HepG2 (cell line): Measurements from ENCODE around the gene TSEN54. TPM values are rescaled to one million over a fixed set of nuclear protein-coding genes. Genes with fewer than 3 reads are reported as not detected.

ENCODE experiments used
- ARHGAP35 ChIP-seq: sonication (generic); formaldehyde crosslinking; IDR thresholded peaks from 2 replicates; pipeline ENCODE4 v1.9.0; 2022; ENCODE audit warnings: mild to moderate bottlenecking, inconsistent platforms, moderate library complexity, missing genetic modification reagents, borderline replicate concordance
- ISL2 ChIP-seq: sonication (generic); formaldehyde crosslinking; IDR thresholded peaks from 2 replicates; pipeline ENCODE4 v1.5.0; 2020; ENCODE audit warnings: missing genetic modification reagents
- MTA1 ChIP-seq: sonication (generic); formaldehyde crosslinking; IDR thresholded peaks from 2 replicates; pipeline ENCODE4 v1.4.0; 2020; ENCODE audit warnings: missing genetic modification reagents, mild to moderate bottlenecking, borderline replicate concordance
- NFYC ChIP-seq: IDR thresholded peaks from 2 replicates; pipeline ENCODE4 v1.6.1; 2016; ENCODE audit warnings: missing genetic modification reagents, missing compliant biosample characterization
- NR3C1 ChIP-seq: sonication (generic); formaldehyde crosslinking; IDR thresholded peaks from 2 replicates; pipeline ENCODE4 v1.4.0; 2020; ENCODE audit warnings: missing genetic modification reagents
- TBP ChIP-seq: sonication (generic); formaldehyde crosslinking; IDR thresholded peaks from 2 replicates; pipeline ENCODE4 v1.5.0; 2020; ENCODE audit warnings: missing genetic modification reagents
- ZNF558 ChIP-seq: sonication (generic); formaldehyde crosslinking; IDR thresholded peaks from 2 replicates; pipeline ENCODE4 v1.9.0; 2022; ENCODE audit warnings: mild to moderate bottlenecking, missing genetic modification reagents, borderline replicate concordance
- ZNF563 ChIP-seq: sonication (generic); formaldehyde crosslinking; IDR thresholded peaks from 2 replicates; pipeline ENCODE4 v1.8.0; 2022; ENCODE audit warnings: mild to moderate bottlenecking, moderate library complexity, missing genetic modification reagents
- ZNF567 ChIP-seq: sonication (generic); formaldehyde crosslinking; IDR thresholded peaks from 2 replicates; pipeline ENCODE4 v1.8.1; 2023; ENCODE audit warnings: mild to moderate bottlenecking, missing genetic modification reagents, borderline replicate concordance
- ZSCAN21 ChIP-seq: sonication (generic); formaldehyde crosslinking; IDR thresholded peaks from 2 replicates; pipeline ENCODE4 v1.8.0; 2022; ENCODE audit warnings: mild to moderate bottlenecking, missing genetic modification reagents, moderate library complexity, borderline replicate concordance
- polyA plus RNA-seq, 8 experiments: library from polyadenylated mRNA; depleted of rRNA in 3 of 8; stranded (reverse) in 7 of 8; unstranded in 1 of 8; fragments of >200 nt; fragmentation: Illumina TruSeq in 4 of 8; extraction: Trizol in 4 of 8; gene quantifications; 2 replicates each; pipeline versions ENCODE4 v1.2.1 to v1.2.3, GENCODE V29; 2011 to 2016; ENCODE audit warnings: low read depth in 4 of 8, missing spikeins in 1 of 8, mixed read lengths in 1 of 8; ENCODE audit not compliant: insufficient read depth in 1 of 8
- total RNA-seq, 5 experiments: library from RNA; depleted of rRNA; stranded (reverse); fragments of >200 nt; fragmentation: Illumina TruSeq; extraction: Trizol; gene quantifications; 2 replicates each; pipeline ENCODE4 v1.2.3, GENCODE V29; 2016; ENCODE audit warnings: low read depth in 1 of 5
- TF ChIP-seq, protein P1 (sequence below), 2 experiments: sonication (generic) in 1 of 2; formaldehyde crosslinking in 1 of 2; IDR thresholded peaks; 2 replicates each; pipeline versions ENCODE4 v1.6.1 to v1.9.0; 2014 to 2022; ENCODE audit warnings: antibody characterized with exemption in 1 of 2, borderline replicate concordance in 1 of 2, inconsistent platforms in 1 of 2, low read depth in 1 of 2, missing genetic modification reagents in 1 of 2
- TF ChIP-seq, protein P2 (sequence below): IDR thresholded peaks from 2 replicates; pipeline ENCODE4 v1.6.1; 2016; ENCODE audit warnings: missing biosample characterization, missing genetic modification reagents, low read depth
- TF ChIP-seq, protein P3 (sequence below): conservative IDR thresholded peaks from 2 replicates; pipeline ENCODE4 v1.6.1; 2018; ENCODE audit warnings: missing genetic modification reagents
- TF ChIP-seq, protein P4 (sequence below): sonication (generic); formaldehyde crosslinking; conservative IDR thresholded peaks from 2 replicates; pipeline ENCODE4 v1.4.0; 2020; ENCODE audit warnings: missing genetic modification reagents
- TF ChIP-seq, protein P5 (sequence below): sonication (generic); formaldehyde crosslinking; IDR thresholded peaks from 2 replicates; pipeline ENCODE4 v1.4.0; 2020; ENCODE audit warnings: mild to moderate bottlenecking, low read depth, missing genetic modification reagents

The TSEN54 gene
- total and polyA plus RNA-seq, 2 of the 13 experiments (the other 11 are each of a cell fraction or from before 2014, with no cell fraction given) = 62.9 to 63.3 TPM

DNA sequence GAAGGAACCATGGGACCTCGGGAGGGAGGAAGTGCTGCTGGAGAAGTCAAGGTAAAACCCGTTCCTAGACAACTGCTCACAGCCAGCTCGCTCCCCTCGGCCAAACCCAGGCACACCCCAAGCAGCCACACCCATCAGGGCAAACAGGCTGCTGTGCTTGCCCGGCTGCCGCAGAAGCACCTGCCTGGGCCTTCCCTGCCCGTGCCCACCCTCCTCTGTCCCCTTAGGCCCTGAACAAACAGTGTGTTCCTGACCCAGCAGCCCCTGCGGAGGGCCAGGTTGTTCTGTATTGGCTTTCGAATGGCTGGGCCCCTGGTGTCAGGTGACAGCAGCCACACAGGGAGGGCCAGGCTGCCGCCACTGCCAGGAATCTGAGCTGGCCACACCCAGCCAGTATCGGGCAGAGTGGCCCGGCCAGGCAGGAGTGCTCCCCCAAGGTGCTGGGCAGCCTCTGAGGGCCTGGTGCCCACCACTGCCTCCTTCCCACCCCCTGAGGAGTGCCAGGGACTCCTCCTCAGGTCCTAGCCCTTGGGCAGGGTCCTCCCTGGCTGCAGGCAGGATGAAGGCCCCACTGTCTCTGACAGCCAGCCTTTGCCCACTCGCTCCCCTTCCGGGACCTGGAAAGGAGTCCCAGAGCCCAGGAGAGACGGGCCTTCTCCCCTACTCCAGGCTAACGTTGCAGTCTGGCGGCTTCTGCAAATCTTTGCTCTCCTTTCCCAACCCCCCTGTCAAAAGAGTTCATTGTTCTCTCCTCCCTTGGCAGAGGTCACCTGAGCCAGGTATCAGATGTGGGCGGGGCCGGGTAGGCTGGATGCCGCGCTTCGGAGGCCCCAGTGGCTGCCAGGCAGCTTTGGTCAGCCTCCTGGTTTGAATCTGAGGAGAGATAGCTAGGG, 33.2 kb downstream of the TSEN54 start (continued):
- TF ChIP-seq, protein P1, sequence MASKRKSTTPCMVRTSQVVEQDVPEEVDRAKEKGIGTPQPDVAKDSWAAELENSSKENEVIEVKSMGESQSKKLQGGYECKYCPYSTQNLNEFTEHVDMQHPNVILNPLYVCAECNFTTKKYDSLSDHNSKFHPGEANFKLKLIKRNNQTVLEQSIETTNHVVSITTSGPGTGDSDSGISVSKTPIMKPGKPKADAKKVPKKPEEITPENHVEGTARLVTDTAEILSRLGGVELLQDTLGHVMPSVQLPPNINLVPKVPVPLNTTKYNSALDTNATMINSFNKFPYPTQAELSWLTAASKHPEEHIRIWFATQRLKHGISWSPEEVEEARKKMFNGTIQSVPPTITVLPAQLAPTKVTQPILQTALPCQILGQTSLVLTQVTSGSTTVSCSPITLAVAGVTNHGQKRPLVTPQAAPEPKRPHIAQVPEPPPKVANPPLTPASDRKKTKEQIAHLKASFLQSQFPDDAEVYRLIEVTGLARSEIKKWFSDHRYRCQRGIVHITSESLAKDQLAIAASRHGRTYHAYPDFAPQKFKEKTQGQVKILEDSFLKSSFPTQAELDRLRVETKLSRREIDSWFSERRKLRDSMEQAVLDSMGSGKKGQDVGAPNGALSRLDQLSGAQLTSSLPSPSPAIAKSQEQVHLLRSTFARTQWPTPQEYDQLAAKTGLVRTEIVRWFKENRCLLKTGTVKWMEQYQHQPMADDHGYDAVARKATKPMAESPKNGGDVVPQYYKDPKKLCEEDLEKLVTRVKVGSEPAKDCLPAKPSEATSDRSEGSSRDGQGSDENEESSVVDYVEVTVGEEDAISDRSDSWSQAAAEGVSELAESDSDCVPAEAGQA (IDR thresholded peaks at IDR 0.05; ENCODE audit: low read depth) = peak; percentile 73
- TF ChIP-seq, protein P1 (CRISPR knock-in tag; IDR thresholded peaks at IDR 0.05; ENCODE audit: borderline replicate concordance) = no peak
- TF ChIP-seq, protein P2, sequence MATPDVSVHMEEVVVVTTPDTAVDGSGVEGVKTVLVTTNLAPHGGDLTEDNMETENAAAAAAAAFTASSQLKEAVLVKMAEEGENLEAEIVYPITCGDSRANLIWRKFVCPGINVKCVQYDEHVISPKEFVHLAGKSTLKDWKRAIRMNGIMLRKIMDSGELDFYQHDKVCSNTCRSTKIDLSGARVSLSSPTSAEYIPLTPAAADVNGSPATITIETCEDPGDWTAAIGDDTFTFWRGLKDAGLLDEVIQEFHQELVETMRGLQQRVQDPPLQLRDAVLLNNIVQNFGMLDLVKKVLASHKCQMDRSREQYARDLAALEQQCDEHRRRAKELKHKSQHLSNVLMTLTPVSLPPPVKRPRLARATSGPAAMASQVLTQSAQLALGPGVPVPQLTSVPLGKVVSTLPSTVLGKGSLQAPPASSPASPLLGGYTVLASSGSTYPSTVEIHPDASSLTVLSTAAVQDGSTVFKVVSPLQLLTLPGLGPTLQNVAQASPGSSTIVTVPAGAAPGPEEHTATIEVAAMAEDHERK (CRISPR knock-in tag) = no peak
- TF ChIP-seq ARHGAP35 (CRISPR knock-in tag) (no peak; the same call in 1 of the 2 replicates), NFYC (CRISPR knock-in tag) (peak; percentile 59; the same call in 1 of the 2 replicates), ISL2 (CRISPR knock-in tag) (peak; percentile 63), ZSCAN21 (CRISPR knock-in tag) (peak; percentile 84), ZNF563 (0 out of 2 replicates have a peak, but pooled peaks have one; percentile 77), NR3C1 (CRISPR knock-in tag) (no peak), MTA1 (CRISPR knock-in tag) (peak; percentile 83; the same call in 1 of the 2 replicates), TBP (CRISPR knock-in tag) (no peak), ZNF558 (no peak), ZNF567 (CRISPR knock-in tag) (no peak)
- TF ChIP-seq, protein P3, sequence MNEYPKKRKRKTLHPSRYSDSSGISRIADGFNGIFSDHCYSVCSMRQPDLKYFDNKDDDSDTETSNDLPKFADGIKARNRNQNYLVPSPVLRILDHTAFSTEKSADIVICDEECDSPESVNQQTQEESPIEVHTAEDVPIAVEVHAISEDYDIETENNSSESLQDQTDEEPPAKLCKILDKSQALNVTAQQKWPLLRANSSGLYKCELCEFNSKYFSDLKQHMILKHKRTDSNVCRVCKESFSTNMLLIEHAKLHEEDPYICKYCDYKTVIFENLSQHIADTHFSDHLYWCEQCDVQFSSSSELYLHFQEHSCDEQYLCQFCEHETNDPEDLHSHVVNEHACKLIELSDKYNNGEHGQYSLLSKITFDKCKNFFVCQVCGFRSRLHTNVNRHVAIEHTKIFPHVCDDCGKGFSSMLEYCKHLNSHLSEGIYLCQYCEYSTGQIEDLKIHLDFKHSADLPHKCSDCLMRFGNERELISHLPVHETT (CRISPR knock-in tag) = no peak
- TF ChIP-seq, protein P4, sequence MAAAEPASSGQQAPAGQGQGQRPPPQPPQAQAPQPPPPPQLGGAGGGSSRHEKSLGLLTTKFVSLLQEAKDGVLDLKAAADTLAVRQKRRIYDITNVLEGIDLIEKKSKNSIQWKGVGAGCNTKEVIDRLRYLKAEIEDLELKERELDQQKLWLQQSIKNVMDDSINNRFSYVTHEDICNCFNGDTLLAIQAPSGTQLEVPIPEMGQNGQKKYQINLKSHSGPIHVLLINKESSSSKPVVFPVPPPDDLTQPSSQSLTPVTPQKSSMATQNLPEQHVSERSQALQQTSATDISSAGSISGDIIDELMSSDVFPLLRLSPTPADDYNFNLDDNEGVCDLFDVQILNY (CRISPR knock-in tag) = no peak
- TF ChIP-seq, protein P5, sequence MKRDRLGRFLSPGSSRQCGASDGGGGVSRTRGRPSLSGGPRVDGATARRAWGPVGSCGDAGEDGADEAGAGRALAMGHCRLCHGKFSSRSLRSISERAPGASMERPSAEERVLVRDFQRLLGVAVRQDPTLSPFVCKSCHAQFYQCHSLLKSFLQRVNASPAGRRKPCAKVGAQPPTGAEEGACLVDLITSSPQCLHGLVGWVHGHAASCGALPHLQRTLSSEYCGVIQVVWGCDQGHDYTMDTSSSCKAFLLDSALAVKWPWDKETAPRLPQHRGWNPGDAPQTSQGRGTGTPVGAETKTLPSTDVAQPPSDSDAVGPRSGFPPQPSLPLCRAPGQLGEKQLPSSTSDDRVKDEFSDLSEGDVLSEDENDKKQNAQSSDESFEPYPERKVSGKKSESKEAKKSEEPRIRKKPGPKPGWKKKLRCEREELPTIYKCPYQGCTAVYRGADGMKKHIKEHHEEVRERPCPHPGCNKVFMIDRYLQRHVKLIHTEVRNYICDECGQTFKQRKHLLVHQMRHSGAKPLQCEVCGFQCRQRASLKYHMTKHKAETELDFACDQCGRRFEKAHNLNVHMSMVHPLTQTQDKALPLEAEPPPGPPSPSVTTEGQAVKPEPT (CRISPR knock-in tag) = no peak
